Measurements from ENCODE around the gene RXRA.

The RXRA gene

DNA sequence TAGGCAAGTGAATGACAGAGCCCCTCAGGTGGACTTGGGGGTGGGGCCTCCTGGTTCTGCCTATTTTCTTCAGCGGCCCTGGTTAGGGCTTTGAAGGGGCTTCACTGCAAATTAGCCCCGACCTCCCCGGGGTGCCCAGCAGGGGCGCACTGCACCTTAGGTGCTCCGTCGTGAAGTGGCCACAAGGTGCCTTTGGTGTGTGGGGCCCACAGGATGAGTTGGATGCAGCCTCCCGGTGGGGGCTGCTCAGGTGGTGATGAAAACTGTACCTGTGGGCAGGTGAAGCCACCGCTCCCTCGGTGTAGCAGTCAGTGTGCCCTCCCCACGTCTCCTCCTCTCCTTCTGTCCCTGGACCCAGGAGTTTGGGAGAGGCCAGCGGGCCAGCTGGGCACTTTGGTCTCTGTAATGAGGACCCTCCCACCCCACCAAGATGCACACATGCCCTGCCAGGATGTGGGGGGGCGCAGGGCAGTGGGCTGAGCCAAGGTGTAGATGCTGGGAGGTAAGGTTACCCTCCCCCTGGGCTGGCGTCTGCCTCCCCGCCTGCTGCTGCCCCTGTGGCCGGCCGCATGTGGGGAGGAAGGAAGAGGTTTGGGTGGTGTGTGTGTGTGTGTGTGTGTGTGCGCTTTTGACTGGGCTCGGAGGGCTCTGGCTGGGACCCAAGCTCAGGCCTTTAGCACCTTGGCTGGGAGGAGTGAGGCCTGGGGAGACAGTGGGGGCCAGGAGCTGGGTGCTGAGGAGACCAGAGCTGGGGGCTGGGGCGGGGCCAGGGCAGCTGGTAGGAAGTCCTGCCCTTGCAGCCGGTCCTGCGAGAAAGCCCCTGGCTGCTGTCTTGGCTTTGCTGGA is 55.6 kb downstream of the RXRA start:
- no peak overlapping the region for H3K4me3 ChIP-seq (replicated peaks in 1 of 2; ENCODE audit: low read depth in 2 of 2, low read length in 2 of 2)
- DNase-seq (ENCODE audit: low read depth in 2 of 2): no peak
- no peak for TF ChIP-seq CTCF (IDR thresholded peaks at IDR 0.05; ENCODE audit: low read depth, low read length)

- H3K4me3 ChIP-seq (replicated peaks in 1 of 2; ENCODE audit: low read depth in 2 of 2, low read length in 2 of 2): no peak overlapping the region
- no peak for DNase-seq (ENCODE audit: low read depth in 2 of 2)
- TF ChIP-seq CTCF (IDR thresholded peaks at IDR 0.05; ENCODE audit: low read depth, low read length): no peak
These were observed 56.5 kb downstream of the RXRA start for GRCh38 chr9:134382733-134383132.

- no peak overlapping the region for H3K4me3 ChIP-seq (replicated peaks in 1 of 2; ENCODE audit: low read depth in 2 of 2, low read length in 2 of 2)
- no peak for TF ChIP-seq CTCF (IDR thresholded peaks at IDR 0.05; ENCODE audit: low read depth, low read length)
- no peak for DNase-seq (ENCODE audit: low read depth in 2 of 2)
These were observed 56.9 kb downstream of the RXRA start for GRCh38 chr9:134383148-134383547.

- no peak for TF ChIP-seq CTCF (IDR thresholded peaks at IDR 0.05; ENCODE audit: low read depth, low read length)
- DNase-seq (ENCODE audit: low read depth in 2 of 2): no peak
- no peak overlapping the region for H3K4me3 ChIP-seq (replicated peaks in 1 of 2; ENCODE audit: low read depth in 2 of 2, low read length in 2 of 2)
These were observed 58.7 kb downstream of the RXRA start for GRCh38 chr9:134384811-134385479.

- DNase-seq (ENCODE audit: low read depth in 2 of 2): no peak
- no peak for TF ChIP-seq CTCF (IDR thresholded peaks at IDR 0.05; ENCODE audit: low read depth, low read length)
- no peak overlapping the region for H3K4me3 ChIP-seq (replicated peaks in 1 of 2; ENCODE audit: low read depth in 2 of 2, low read length in 2 of 2)
These were observed 59.7 kb downstream of the RXRA start for GRCh38 chr9:134385915-134386314.

GRCh38 chr9:134386951-134387831 is 60.9 kb downstream of the RXRA start:
- no peak for TF ChIP-seq CTCF (IDR thresholded peaks at IDR 0.05; ENCODE audit: low read depth, low read length)
- H3K4me3 ChIP-seq (replicated peaks in 1 of 2; ENCODE audit: low read depth in 2 of 2, low read length in 2 of 2): no peak overlapping the region
- DNase-seq (ENCODE audit: low read depth in 2 of 2): no peak

Measured in cardiac fibroblast (primary cell).